ENCODE results near the gene SLX4IP. TPM values are rescaled to one million over a fixed set of nuclear protein-coding genes. Genes with fewer than 3 reads are reported as not detected.

Gene SLX4IP
- total and polyA plus RNA-seq, 2 donors (not counting 3 experiments of a cell fraction or from before 2014, with no cell fraction given): 1.9 to 4.5 TPM

DNA sequence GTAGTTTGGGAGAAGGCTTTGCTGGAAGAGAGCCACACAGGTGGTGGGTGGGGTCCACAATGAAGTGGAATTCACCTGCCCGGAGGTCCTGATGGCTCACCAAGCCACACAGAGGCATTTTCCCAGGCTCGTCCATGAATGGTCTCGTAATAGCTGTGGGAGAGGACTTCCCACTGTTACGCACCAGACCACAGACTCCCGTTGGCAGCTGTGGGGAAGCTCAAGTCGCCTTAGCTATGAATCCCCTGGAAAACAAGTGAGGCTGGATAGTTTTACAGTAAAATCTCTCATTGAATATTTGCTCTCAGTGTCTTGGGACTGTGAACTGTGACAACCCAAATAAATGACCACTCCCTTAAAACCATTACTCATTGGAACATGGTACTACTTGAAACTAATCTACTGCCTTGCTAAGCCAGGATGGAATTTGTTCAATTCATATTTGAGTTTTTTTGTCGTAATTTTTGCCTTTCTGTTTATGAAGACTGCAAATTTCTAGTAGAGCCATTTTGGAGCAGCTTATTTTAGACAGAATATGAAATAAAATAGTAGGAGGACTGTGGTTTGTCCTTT lies 159.3 kb downstream of the SLX4IP start:
- no peak overlapping the region for H3K9ac ChIP-seq (replicated peaks; ENCODE audit: extremely low read depth, insufficient read depth, low read length)
- DNase-seq (ENCODE audit: low read depth, low spot score) (no peak), FAIRE-seq (no peak)
- no TSS peak for BruUV-seq (replicated peaks)
- H3K4me1 ChIP-seq (ENCODE audit: control insufficient read depth, extremely low read depth, insufficient read depth, low read length): peaks cover 44% of the 10 kb centered on the region
- ChIA-PET CTCF (no interaction called here), POLR2A (no interaction called here)
- no peaks in the 10 kb centered on the region for H3K9me1 ChIP-seq (replicated peaks; ENCODE audit: control insufficient read depth, extremely low read depth, insufficient read depth, low read length)
- H3K4me2 ChIP-seq (ENCODE audit: insufficient read depth, low read length): no peak overlapping the region
- TF ChIP-seq, protein P1, sequence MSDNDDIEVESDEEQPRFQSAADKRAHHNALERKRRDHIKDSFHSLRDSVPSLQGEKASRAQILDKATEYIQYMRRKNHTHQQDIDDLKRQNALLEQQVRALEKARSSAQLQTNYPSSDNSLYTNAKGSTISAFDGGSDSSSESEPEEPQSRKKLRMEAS (IDR thresholded peaks at IDR 0.05; ENCODE audit: insufficient read depth, insufficient read length): no peak
- TF ChIP-seq JUN (IDR thresholded peaks at IDR 0.05; ENCODE audit: borderline replicate concordance, insufficient read depth, insufficient read length, low read depth) (no peak), POLR2A (IDR thresholded peaks at IDR 0.05; ENCODE audit: low read depth, low read length) (no peak)
- H3K27me3 ChIP-seq (ENCODE audit: control insufficient read depth in 2 of 2, insufficient read depth in 2 of 2, low read length in 2 of 2): no peaks in the 10 kb centered on the region
- no peak overlapping the region for H3K27ac ChIP-seq (ENCODE audit: insufficient read depth, low read depth, low read length)
- no peaks in the 10 kb centered on the region for H3K9me3 ChIP-seq (replicated peaks; ENCODE audit: control insufficient read depth, insufficient read depth, low read length)
- no peak overlapping the region for H3K4me3 ChIP-seq (replicated peaks in 1 of 3; ENCODE audit: insufficient read depth in 1 of 3, low read depth in 1 of 3, low read length in 3 of 3)
- H3K79me2 ChIP-seq (ENCODE audit: control insufficient read depth, insufficient read depth, low read length): no peaks in the 10 kb centered on the region
- intact Hi-C loops (cut with micrococcal nuclease): no loop called here
- H3K36me3 ChIP-seq (ENCODE audit: control insufficient read depth in 2 of 2, extremely low read depth in 1 of 2, insufficient read depth in 2 of 2, low read length in 2 of 2): no peaks in the 10 kb centered on the region
- no peaks in the 10 kb centered on the region for H4K20me1 ChIP-seq (replicated peaks; ENCODE audit: control insufficient read depth, extremely low read depth, insufficient read depth, low read length)
- H2AFZ ChIP-seq (ENCODE audit: low read depth, low read length): no peak overlapping the region
- dilution Hi-C loops (cut with MboI; ENCODE audit: extremely low pct_ligation_motif_present, low sequenced_read_pairs): no loop called here

DNA sequence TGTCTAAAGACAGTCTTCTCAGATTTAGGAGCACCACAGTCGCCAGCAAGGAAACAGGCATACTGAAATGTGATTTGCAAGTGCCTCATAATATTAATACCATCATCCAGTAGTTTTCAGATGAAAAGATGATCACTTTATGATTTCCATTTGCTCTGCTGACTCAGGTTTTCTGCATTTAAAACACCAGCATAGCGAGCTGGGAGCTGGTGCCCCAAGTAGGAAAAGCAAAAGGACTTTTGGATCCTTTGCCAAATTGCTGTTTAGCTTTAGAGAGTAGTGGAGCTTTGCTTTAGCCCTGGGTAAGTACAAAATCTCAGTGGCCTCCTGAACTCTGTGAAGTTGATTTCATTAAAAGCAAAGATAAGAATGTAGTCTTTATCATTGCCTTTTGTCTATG lies 160.2 kb downstream of the SLX4IP start:
- Histone ChIP-seq H3K4me3 (replicated peaks in 1 of 3; ENCODE audit: insufficient read depth in 1 of 3, low read depth in 1 of 3, low read length in 3 of 3) (no peak overlapping the region), H3K27me3 (ENCODE audit: control insufficient read depth in 2 of 2, insufficient read depth in 2 of 2, low read length in 2 of 2) (no peaks in the 10 kb centered on the region), H3K36me3 (ENCODE audit: control insufficient read depth in 2 of 2, extremely low read depth in 1 of 2, insufficient read depth in 2 of 2, low read length in 2 of 2) (no peaks in the 10 kb centered on the region), H3K9me3 (replicated peaks; ENCODE audit: control insufficient read depth, insufficient read depth, low read length) (no peaks in the 10 kb centered on the region), H2AFZ (ENCODE audit: low read depth, low read length) (no peak overlapping the region), H3K4me2 (ENCODE audit: insufficient read depth, low read length) (no peak overlapping the region), H3K4me1 (ENCODE audit: control insufficient read depth, extremely low read depth, insufficient read depth, low read length) (peaks cover 44% of the 10 kb centered on the region), H4K20me1 (replicated peaks; ENCODE audit: control insufficient read depth, extremely low read depth, insufficient read depth, low read length) (no peaks in the 10 kb centered on the region), H3K27ac (ENCODE audit: insufficient read depth, low read depth, low read length) (no peak overlapping the region), H3K9ac (replicated peaks; ENCODE audit: extremely low read depth, insufficient read depth, low read length) (no peak overlapping the region), H3K79me2 (ENCODE audit: control insufficient read depth, insufficient read depth, low read length) (no peaks in the 10 kb centered on the region), H3K9me1 (replicated peaks; ENCODE audit: control insufficient read depth, extremely low read depth, insufficient read depth, low read length) (no peaks in the 10 kb centered on the region)
- dilution Hi-C loops (cut with MboI; ENCODE audit: extremely low pct_ligation_motif_present, low sequenced_read_pairs) (no loop called here), intact Hi-C loops (cut with micrococcal nuclease) (loop anchor here (5.0 kb wide), 2 partner anchors 38 to 243 kb away; no protein-coding TSS in a partner anchor)
- TF ChIP-seq POLR2A (IDR thresholded peaks at IDR 0.05; ENCODE audit: low read depth, low read length): no peak
- no peak for TF ChIP-seq JUN (IDR thresholded peaks at IDR 0.05; ENCODE audit: borderline replicate concordance, insufficient read depth, insufficient read length, low read depth)
- no peak for TF ChIP-seq POLR2AphosphoS5 (IDR thresholded peaks at IDR 0.05; ENCODE audit: insufficient read depth, low read depth, low read length)
- TF ChIP-seq MYC (IDR thresholded peaks at IDR 0.05; ENCODE audit: low read depth, low read length): no peak
- TF ChIP-seq, protein P1 (IDR thresholded peaks at IDR 0.05; ENCODE audit: insufficient read depth, insufficient read length): no peak
- TF ChIP-seq EZH2 (IDR thresholded peaks at IDR 0.05; ENCODE audit: borderline replicate concordance, low read depth, low read length, severe bottlenecking): no peak
- no peak for TF ChIP-seq FOS (IDR thresholded peaks at IDR 0.05; ENCODE audit: borderline replicate concordance, insufficient read depth, low read length)
- no peak for TF ChIP-seq GATA2 (IDR thresholded peaks at IDR 0.05; ENCODE audit: insufficient read depth, insufficient read length, low read depth, low read length)
- TF ChIP-seq, protein P2, sequence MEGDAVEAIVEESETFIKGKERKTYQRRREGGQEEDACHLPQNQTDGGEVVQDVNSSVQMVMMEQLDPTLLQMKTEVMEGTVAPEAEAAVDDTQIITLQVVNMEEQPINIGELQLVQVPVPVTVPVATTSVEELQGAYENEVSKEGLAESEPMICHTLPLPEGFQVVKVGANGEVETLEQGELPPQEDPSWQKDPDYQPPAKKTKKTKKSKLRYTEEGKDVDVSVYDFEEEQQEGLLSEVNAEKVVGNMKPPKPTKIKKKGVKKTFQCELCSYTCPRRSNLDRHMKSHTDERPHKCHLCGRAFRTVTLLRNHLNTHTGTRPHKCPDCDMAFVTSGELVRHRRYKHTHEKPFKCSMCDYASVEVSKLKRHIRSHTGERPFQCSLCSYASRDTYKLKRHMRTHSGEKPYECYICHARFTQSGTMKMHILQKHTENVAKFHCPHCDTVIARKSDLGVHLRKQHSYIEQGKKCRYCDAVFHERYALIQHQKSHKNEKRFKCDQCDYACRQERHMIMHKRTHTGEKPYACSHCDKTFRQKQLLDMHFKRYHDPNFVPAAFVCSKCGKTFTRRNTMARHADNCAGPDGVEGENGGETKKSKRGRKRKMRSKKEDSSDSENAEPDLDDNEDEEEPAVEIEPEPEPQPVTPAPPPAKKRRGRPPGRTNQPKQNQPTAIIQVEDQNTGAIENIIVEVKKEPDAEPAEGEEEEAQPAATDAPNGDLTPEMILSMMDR (IDR thresholded peaks at IDR 0.05; ENCODE audit: extremely low read depth in 1 of 2, insufficient read depth in 1 of 2, low read depth in 1 of 2, low read length in 2 of 2): no peak
- ChIA-PET POLR2A (no interaction called here), CTCF (interaction anchor here (0.5 kb wide), 1 partner anchor 64 kb away, joined by 3 read pairs; no protein-coding TSS in a partner anchor)
- no peak for FAIRE-seq
- DNase-seq (ENCODE audit: low read depth, low spot score): no peak
- no TSS peak for BruUV-seq (replicated peaks)
